Activated CD8-positive, alpha-beta memory T cell treated with anti-CD3 and anti-CD28 coated beads, Interleukin-2, amount 50 U/mL, for 24 hours (primary cell): ENCODE measurements around the gene MYMX.

Experiments
- DNase-seq: peaks from one replicate; pipeline ENCODE4 v3.0.0-alpha.2; 2020; ENCODE audit errors: extremely low read depth

MYMX gene

DNA sequence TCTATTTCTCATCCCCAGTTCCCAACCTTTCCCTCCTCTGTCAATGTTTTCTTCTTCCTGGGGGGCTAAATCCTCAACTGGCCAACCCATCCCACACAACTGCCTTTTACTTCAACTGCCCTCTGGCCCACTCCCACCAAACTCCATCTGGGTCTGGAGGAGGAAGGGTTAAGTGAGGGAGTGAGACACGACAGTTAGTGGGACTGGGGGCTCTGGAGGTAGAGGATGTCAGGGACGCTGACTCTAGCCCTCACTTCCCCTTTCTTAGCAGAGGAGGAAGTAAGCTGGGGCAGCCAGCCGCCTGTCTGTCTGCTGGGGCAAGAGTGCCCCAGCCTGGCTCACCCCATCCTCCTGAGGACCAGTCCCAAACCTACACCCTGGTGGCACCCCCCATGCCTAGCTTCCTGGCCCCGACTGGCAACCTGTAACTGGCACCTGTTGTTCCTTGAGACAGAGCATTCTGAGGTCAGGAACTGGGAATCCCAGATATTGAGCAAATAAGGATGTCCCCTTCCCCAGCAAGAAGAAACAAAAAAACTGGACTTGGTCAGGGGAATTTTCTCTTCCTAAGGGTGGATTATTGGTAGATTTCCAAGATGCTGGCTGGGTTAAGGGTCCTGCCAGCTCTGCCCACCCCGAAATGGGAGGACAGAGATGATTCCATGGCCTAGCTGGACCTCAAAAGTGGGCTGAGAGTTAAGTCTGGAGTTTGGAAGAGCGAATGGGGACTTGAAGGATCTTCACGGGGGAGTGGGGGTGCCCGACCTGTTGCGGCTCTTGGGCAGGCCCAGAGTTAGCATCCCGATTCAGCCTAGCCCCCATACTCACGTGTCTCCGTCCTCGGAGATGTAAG, 47.7 kb downstream of the MYMX start:
- no peak for DNase-seq

DNA sequence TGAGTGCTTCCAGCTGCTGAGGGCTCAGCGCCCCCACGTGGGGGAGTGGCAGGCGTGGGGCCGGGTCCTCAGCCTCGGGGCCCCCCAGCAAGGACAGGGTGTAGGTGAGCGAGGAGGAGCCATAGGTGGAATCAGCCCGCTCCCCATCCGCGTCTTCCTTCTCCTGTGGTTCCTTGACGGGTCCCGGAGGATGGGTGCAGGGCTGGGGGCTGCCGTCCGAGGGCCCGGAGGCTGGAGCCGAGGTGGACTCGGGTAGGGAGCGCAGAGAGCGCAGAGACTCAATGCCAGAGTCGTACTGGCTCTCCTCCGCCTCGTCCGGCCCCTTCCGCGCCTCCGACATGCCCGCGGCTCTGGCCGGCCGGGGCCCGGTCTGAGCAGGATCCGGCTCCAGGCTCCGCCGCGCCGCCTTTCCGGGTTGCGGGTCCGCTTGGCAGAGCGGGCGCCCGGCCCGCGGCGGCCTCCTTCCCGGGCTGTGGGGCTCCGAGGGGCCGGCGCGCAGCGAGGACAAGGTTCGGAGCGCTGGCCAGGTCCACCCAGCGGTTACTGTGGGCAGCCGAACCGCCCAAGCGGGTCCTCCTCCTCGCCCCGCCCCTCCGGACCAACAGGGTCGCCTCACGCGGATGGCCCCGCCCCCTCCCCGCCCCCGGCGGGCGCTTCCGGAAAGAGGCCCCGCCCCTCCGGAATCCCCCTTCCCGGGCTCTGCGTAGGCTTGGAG, 48.4 kb downstream of the MYMX start, which contains the start of gene NFKBIE:
Gene NFKBIE, minus strand, starts transcription at position 545 of the 715 bp plus-strand sequence. Its CDS starts 205 bp downstream, at position 340.
- peak; percentile 86 for DNase-seq

DNA sequence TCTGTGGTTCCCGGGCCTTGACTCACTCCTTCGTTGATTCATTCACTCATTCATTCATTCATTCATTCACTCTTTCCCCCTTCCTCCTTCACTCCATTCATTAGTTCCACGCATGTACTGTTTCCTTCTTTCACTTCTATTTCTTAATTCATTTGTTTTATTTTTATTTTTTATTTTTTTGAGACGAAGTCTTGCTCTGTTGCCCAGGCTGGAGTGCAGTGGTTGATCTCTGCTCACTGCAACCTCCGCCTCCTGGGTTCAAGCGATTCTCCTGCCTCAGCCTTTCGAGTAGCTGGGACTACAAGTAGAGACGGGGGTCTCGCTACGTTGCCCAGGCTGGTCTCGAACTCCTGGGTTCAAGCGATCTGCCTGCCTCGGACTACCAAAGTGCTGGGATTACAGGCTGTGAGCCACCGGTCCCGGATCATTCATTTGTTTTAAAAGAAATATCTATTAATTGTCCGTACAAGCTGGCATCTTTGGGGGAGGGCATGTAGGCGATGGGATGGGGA, 49.1 kb downstream of the MYMX start:
- DNase-seq = no peak

DNA sequence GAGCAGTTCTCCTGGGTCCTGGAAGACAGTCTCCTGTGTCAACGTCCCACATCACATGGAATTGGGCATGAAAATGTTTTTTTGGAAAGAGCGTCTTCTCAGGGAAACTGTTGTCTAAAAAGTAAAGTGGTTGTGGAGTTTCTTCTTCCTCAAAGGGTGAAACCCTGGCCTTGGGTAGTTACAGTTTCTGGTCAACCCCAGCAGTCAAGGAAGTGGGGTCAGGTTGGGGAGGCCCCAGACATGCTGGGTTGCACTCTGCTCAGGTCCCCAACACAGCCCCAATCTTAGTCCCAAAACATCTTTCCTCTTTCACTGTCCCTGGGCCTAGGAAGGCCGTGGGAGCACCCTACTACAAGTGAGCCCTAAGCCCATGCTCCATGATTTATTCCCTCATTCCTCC, 49.6 kb downstream of the MYMX start:
- no peak for DNase-seq

DNA sequence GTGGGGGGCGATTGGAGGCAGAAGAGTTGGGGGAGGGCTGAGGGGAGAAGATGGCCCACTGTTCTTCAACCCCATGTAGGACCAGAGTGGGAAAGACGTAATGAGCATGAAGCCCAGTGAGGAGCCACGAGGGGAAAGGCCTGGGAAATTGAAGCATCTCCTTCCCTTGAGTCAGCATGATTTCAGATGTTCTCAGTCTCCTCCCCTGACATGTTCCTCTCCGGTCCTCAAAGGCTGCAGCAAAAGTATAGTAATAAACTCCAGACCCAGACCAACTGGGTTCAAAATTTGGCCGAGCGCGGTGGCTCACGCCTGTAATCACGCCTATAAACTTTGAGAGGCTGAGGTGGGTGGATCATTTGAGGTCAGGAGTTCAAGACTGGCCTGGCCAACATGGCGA, 50.5 kb downstream of the MYMX start:
- DNase-seq = no peak
